ENCODE results near the gene PSMD11.

PSMD11 gene

DNA sequence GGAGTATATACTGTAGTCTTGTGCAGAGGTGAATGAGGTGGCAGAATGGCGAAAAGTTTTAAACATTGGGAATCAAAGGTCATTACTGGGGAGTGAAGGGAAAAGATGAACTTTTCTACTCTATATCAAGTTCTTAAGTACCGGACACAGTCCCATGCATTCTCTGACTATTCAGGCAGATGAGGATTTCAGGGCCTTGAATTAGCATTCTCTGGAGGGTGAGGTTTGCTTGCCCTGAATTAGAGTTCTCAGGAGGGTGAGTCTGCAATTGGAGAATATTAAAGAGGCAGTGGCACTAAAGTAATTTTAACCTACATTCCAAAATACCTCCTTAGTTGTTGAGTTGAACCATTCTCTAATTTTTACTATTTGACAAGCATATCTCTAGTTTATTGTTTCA, 9.1 kb downstream of the PSMD11 start:
- Histone ChIP-seq H3K36me3 (ENCODE audit: low read length) (peaks cover 48% of the 10 kb centered on the region), H3K79me2 (ENCODE audit: insufficient read depth, low read length) (peaks cover 49% of the 10 kb centered on the region), H3K4me3 (ENCODE audit: insufficient read depth, low read length, poor library complexity, severe bottlenecking) (no peak overlapping the region), H3K9me3 (ENCODE audit: insufficient read depth, low read length) (no peaks in the 10 kb centered on the region), H3K27me3 (ENCODE audit: low read length) (no peaks in the 10 kb centered on the region), H3K9me2 (replicated peaks; ENCODE audit: insufficient read depth, low read length) (no peaks in the 10 kb centered on the region), H3K27ac (ENCODE audit: low read depth, low read length) (no peak overlapping the region), H4K20me1 (ENCODE audit: low read depth, low read length) (no peaks in the 10 kb centered on the region; the same call in 1 of the 2 replicates), H3K4me2 (ENCODE audit: low read depth, low read length, poor library complexity, severe bottlenecking) (no peak overlapping the region), H3K9ac (ENCODE audit: low read length) (no peak overlapping the region), H2AFZ (ENCODE audit: low read depth, low read length, severe bottlenecking) (no peak overlapping the region), H3F3A (ENCODE audit: insufficient read depth) (peaks cover 5% of the 10 kb centered on the region; the same call in 1 of the 2 replicates)
- no peak for TF ChIP-seq EZH2phosphoT487 (conservative IDR thresholded peaks at IDR 0.05; ENCODE audit: low read length)
- TF ChIP-seq, protein P1, sequence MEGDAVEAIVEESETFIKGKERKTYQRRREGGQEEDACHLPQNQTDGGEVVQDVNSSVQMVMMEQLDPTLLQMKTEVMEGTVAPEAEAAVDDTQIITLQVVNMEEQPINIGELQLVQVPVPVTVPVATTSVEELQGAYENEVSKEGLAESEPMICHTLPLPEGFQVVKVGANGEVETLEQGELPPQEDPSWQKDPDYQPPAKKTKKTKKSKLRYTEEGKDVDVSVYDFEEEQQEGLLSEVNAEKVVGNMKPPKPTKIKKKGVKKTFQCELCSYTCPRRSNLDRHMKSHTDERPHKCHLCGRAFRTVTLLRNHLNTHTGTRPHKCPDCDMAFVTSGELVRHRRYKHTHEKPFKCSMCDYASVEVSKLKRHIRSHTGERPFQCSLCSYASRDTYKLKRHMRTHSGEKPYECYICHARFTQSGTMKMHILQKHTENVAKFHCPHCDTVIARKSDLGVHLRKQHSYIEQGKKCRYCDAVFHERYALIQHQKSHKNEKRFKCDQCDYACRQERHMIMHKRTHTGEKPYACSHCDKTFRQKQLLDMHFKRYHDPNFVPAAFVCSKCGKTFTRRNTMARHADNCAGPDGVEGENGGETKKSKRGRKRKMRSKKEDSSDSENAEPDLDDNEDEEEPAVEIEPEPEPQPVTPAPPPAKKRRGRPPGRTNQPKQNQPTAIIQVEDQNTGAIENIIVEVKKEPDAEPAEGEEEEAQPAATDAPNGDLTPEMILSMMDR (IDR thresholded peaks at IDR 0.05; ENCODE audit: insufficient read depth, low read length, poor library complexity, severe bottlenecking): no peak

DNA sequence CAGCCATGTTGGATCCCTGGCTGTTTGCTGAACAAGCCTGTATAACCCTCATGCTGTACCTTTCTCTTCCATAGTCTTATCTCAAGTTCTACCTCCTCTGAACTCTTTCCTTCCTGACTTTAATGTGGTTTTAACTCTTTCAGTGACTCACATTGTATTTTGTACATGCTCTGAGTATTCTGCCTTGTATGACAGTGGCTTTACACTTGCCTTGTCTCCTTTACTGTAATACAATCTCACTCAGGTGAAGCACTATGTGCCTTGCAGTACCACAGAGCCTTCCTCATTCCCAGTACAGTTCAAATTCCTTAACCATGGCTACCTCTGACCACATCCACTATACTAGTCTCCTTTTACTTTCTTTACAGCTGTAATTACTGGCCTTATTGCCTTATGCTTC, 14.1 kb downstream of the PSMD11 start:
- H3K27me3 ChIP-seq (ENCODE audit: low read length): no peaks in the 10 kb centered on the region
- no peak overlapping the region for H3K27ac ChIP-seq (ENCODE audit: low read depth, low read length)
- no peak overlapping the region for H3K9ac ChIP-seq (ENCODE audit: low read length)
- peaks cover 6% of the 10 kb centered on the region for H3F3A ChIP-seq (ENCODE audit: insufficient read depth)
- H4K20me1 ChIP-seq (ENCODE audit: low read depth, low read length): peaks cover 3% of the 10 kb centered on the region; the same call in 1 of the 2 replicates
- H3K4me2 ChIP-seq (ENCODE audit: low read depth, low read length, poor library complexity, severe bottlenecking): no peak overlapping the region
- TF ChIP-seq, protein P1 (IDR thresholded peaks at IDR 0.05; ENCODE audit: insufficient read depth, low read length, poor library complexity, severe bottlenecking): no peak
- no peak for TF ChIP-seq EZH2phosphoT487 (conservative IDR thresholded peaks at IDR 0.05; ENCODE audit: low read length)
- H2AFZ ChIP-seq (ENCODE audit: low read depth, low read length, severe bottlenecking): no peak overlapping the region
- H3K36me3 ChIP-seq (ENCODE audit: low read length): peaks cover 22% of the 10 kb centered on the region
- H3K9me3 ChIP-seq (ENCODE audit: insufficient read depth, low read length): no peaks in the 10 kb centered on the region
- H3K9me2 ChIP-seq (replicated peaks; ENCODE audit: insufficient read depth, low read length): no peaks in the 10 kb centered on the region
- no peak overlapping the region for H3K4me3 ChIP-seq (ENCODE audit: insufficient read depth, low read length, poor library complexity, severe bottlenecking)
- peaks cover 25% of the 10 kb centered on the region for H3K79me2 ChIP-seq (ENCODE audit: insufficient read depth, low read length)

DNA sequence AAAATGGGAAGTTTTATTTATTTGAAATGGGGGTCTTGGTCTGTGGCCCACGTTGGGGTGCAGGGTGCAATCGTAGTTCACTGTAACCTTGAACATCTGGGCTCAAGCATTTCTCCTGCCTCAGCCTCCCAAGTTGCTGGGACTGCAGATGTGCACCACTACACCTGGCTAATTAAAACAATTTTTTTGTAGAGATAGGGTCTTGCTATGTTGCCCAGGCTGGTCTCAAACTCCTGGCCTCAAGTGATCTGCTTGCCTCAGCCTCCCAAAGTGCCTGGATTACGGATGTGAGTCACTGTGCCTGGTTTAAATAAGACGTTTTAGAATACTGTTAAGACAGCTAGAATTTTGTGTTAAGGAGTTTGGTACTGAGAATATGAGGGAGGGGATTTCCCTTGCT, 15.7 kb downstream of the PSMD11 start:
- no peak overlapping the region for H3K9ac ChIP-seq (ENCODE audit: low read length)
- TF ChIP-seq, protein P1 (IDR thresholded peaks at IDR 0.05; ENCODE audit: insufficient read depth, low read length, poor library complexity, severe bottlenecking): no peak
- no peak for TF ChIP-seq EZH2phosphoT487 (conservative IDR thresholded peaks at IDR 0.05; ENCODE audit: low read length)
- no peak overlapping the region for H3K4me3 ChIP-seq (ENCODE audit: insufficient read depth, low read length, poor library complexity, severe bottlenecking)
- H3K36me3 ChIP-seq (ENCODE audit: low read length): peaks cover 28% of the 10 kb centered on the region
- H3K27ac ChIP-seq (ENCODE audit: low read depth, low read length): no peak overlapping the region
- no peak overlapping the region for H3K4me2 ChIP-seq (ENCODE audit: low read depth, low read length, poor library complexity, severe bottlenecking)
- no peaks in the 10 kb centered on the region for H3K9me3 ChIP-seq (ENCODE audit: insufficient read depth, low read length)
- H4K20me1 ChIP-seq (ENCODE audit: low read depth, low read length): peaks cover 3% of the 10 kb centered on the region; the same call in 1 of the 2 replicates
- no peaks in the 10 kb centered on the region for H3K27me3 ChIP-seq (ENCODE audit: low read length)
- H2AFZ ChIP-seq (ENCODE audit: low read depth, low read length, severe bottlenecking): no peak overlapping the region
- no peaks in the 10 kb centered on the region for H3K9me2 ChIP-seq (replicated peaks; ENCODE audit: insufficient read depth, low read length)
- H3K79me2 ChIP-seq (ENCODE audit: insufficient read depth, low read length): peaks cover 16% of the 10 kb centered on the region; the same call in 1 of the 2 replicates
- peaks cover 6% of the 10 kb centered on the region for H3F3A ChIP-seq (ENCODE audit: insufficient read depth)
